OCI-LY3 (cell line): Measurements from ENCODE around the gene DSCAM.

Experiments
- H2AFZ ChIP-seq: fragments of 200-600, 300-600 bp; shearing (Covaris generic); 2 replicates; pipeline ENCODE4 v1.6.0; 2014; ENCODE audit warnings: antibody characterized with exemption, low read depth, low read length
- H3K27ac ChIP-seq: fragments of 200-600, 300-600 bp; sonication (generic); 2 replicates; pipeline ENCODE4 v1.5.1; 2014; ENCODE audit warnings: mild to moderate bottlenecking, low read length, moderate library complexity, mixed read lengths
- H3K27me3 ChIP-seq: fragments of 200-600, 300-600 bp; sonication (generic); 2 replicates; pipeline ENCODE4 v1.6.1; 2014; ENCODE audit warnings: low read depth, low read length, mixed read lengths
- H3K36me3 ChIP-seq: fragments of 200-600, 300-600 bp; sonication (generic); replicated peaks from 2 replicates; pipeline ENCODE3; 2014; ENCODE audit warnings: low read depth, low read length, mixed read lengths
- H3K4me1 ChIP-seq: fragments of 300-600, 200-600 bp; sonication (generic); 2 replicates; pipeline ENCODE4 v1.6.1; 2014; ENCODE audit warnings: low read length, mixed read lengths
- H3K4me2 ChIP-seq: fragments of 200-600, 300-600 bp; sonication (generic); 2 replicates; pipeline ENCODE4 v1.6.1; 2014; ENCODE audit warnings: low read length, mixed read lengths
- H3K4me3 ChIP-seq: fragments of 300-600, 200-600 bp; sonication (generic); 2 replicates; pipeline ENCODE4 v1.5.1; 2014; ENCODE audit warnings: antibody characterized with exemption, mild to moderate bottlenecking, low read length, moderate library complexity
- H3K79me2 ChIP-seq: fragments of 300-600, 200-600 bp; shearing (Covaris generic); 2 replicates; pipeline ENCODE4 v1.6.1; 2014; ENCODE audit warnings: mild to moderate bottlenecking, low read length, mixed read lengths
- H3K9ac ChIP-seq: fragments of 300-600, 200-600 bp; shearing (Covaris generic); 2 replicates; pipeline ENCODE4 v1.6.0; 2014; ENCODE audit warnings: mild to moderate bottlenecking, low read length, moderate library complexity
- H3K9me3 ChIP-seq: fragments of 200-600, 300-600 bp; shearing (Covaris generic); 2 replicates; pipeline ENCODE4 v1.6.1; 2014; ENCODE audit warnings: low read length, mixed read lengths; ENCODE audit not compliant: insufficient read depth
- H4K20me1 ChIP-seq: fragments of 200-600, 300-600 bp; sonication (generic); 2 replicates; pipeline ENCODE4 v1.6.1; 2016; ENCODE audit warnings: low read length, mixed read lengths; ENCODE audit not compliant: insufficient read depth
- CTCF ChIP-seq: fragments of 200-600, 300-600 bp; sonication (generic); IDR thresholded peaks from 2 replicates; pipeline ENCODE4 v1.5.1; 2014; ENCODE audit warnings: antibody characterized with exemption, low read length, low read depth
- EZH2phosphoT487 ChIP-seq: fragments of 200-600 bp; shearing (Covaris generic); IDR thresholded peaks from 2 replicates; pipeline ENCODE4 v1.6.1; 2018; ENCODE audit warnings: antibody characterized with exemption, mixed run types, low read depth

The DSCAM gene

GRCh38 chr21:40618191-40618973 is 228.6 kb downstream of the DSCAM start:
- H3K4me1 ChIP-seq: no peaks in the 10 kb centered on the region
- H3K36me3 ChIP-seq: no peaks in the 10 kb centered on the region
- no peak overlapping the region for H3K27ac ChIP-seq
- no peaks in the 10 kb centered on the region for H3K79me2 ChIP-seq
- no peak overlapping the region for H3K4me3 ChIP-seq
- no peaks in the 10 kb centered on the region for H4K20me1 ChIP-seq
- no peak overlapping the region for H2AFZ ChIP-seq
- no peak overlapping the region for H3K4me2 ChIP-seq
- H3K27me3 ChIP-seq: no peaks in the 10 kb centered on the region
- no peak overlapping the region for H3K9ac ChIP-seq
- H3K9me3 ChIP-seq: no peaks in the 10 kb centered on the region
- TF ChIP-seq EZH2phosphoT487 (no peak), CTCF (no peak)

- Histone ChIP-seq H3K4me1 (no peaks in the 10 kb centered on the region), H3K36me3 (no peaks in the 10 kb centered on the region), H3K9ac (no peak overlapping the region), H4K20me1 (no peaks in the 10 kb centered on the region), H3K27ac (no peak overlapping the region), H3K4me2 (no peak overlapping the region), H3K4me3 (no peak overlapping the region), H3K79me2 (no peaks in the 10 kb centered on the region), H3K27me3 (no peaks in the 10 kb centered on the region), H2AFZ (no peak overlapping the region), H3K9me3 (no peaks in the 10 kb centered on the region)
- TF ChIP-seq CTCF (no peak), EZH2phosphoT487 (no peak)
Observed at GRCh38 chr21:40616377-40616704, 230.6 kb downstream of the DSCAM start.

GRCh38 chr21:40615505-40616376 is 231.2 kb downstream of the DSCAM start:
- Histone ChIP-seq H3K36me3 (no peaks in the 10 kb centered on the region), H3K4me2 (no peak overlapping the region), H4K20me1 (no peaks in the 10 kb centered on the region), H3K27ac (no peak overlapping the region), H2AFZ (no peak overlapping the region), H3K4me1 (no peaks in the 10 kb centered on the region), H3K79me2 (no peaks in the 10 kb centered on the region), H3K27me3 (no peaks in the 10 kb centered on the region), H3K9ac (no peak overlapping the region), H3K4me3 (no peak overlapping the region), H3K9me3 (no peaks in the 10 kb centered on the region)
- TF ChIP-seq EZH2phosphoT487: no peak
- peak; percentile 15; the same call in 1 of the 2 replicates for TF ChIP-seq CTCF

GRCh38 chr21:40613546-40614030 is 233.4 kb downstream of the DSCAM start:
- Histone ChIP-seq H3K9ac (no peak overlapping the region), H3K4me3 (no peak overlapping the region), H3K36me3 (no peaks in the 10 kb centered on the region), H4K20me1 (no peaks in the 10 kb centered on the region), H3K4me2 (no peak overlapping the region), H3K27ac (no peak overlapping the region), H3K27me3 (no peaks in the 10 kb centered on the region), H3K9me3 (no peaks in the 10 kb centered on the region), H3K4me1 (no peaks in the 10 kb centered on the region), H3K79me2 (no peaks in the 10 kb centered on the region), H2AFZ (no peak overlapping the region)
- TF ChIP-seq CTCF (no peak), EZH2phosphoT487 (no peak)
